ENCODE measurements around the gene EHF. TPM values are rescaled to one million over a fixed set of nuclear protein-coding genes. Genes with fewer than 3 reads are reported as not detected.
A peak's percentile ranks its signal among the peaks of the same experiment; 100 is the strongest.

Gene EHF
- total and polyA plus RNA-seq, 7 donors: 0.04 to 0.20 (median 0.13) TPM; not detected in 1

DNA sequence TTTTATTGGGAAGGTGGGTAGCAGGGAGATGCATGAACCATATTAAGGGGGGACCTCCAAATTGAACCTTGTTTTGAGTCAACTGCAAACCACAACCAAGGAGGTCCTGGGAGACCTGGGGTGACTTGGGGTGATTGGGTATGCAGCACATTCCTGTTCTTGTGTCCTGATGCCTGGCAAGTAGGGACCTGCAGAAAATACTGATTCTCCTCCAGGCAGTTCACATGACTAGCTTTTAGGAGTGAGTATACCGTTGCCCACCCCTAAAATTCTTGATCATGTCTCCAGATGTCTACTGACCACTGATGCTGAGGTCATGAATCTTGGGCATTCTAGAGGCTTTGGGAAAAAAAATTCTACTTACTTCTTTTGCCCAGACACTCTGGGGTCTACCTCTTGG lies 6.3 kb downstream of the EHF start:
- Histone ChIP-seq H3K4me3 (no peak overlapping the region), H3K4me1 (peaks cover 5% of the 10 kb centered on the region), H3K36me3 (ENCODE audit: insufficient read depth in 1 of 2, low read depth in 1 of 2) (no peaks in the 10 kb centered on the region), H3K27me3 (ENCODE audit: insufficient read depth in 3 of 3, low read length in 2 of 3) (no peaks in the 10 kb centered on the region), H3K27ac (no peak overlapping the region), H3K9me3 (no peaks in the 10 kb centered on the region)
- ATAC-seq (no peak), DNase-seq (no peak)
- TF ChIP-seq, protein P1, sequence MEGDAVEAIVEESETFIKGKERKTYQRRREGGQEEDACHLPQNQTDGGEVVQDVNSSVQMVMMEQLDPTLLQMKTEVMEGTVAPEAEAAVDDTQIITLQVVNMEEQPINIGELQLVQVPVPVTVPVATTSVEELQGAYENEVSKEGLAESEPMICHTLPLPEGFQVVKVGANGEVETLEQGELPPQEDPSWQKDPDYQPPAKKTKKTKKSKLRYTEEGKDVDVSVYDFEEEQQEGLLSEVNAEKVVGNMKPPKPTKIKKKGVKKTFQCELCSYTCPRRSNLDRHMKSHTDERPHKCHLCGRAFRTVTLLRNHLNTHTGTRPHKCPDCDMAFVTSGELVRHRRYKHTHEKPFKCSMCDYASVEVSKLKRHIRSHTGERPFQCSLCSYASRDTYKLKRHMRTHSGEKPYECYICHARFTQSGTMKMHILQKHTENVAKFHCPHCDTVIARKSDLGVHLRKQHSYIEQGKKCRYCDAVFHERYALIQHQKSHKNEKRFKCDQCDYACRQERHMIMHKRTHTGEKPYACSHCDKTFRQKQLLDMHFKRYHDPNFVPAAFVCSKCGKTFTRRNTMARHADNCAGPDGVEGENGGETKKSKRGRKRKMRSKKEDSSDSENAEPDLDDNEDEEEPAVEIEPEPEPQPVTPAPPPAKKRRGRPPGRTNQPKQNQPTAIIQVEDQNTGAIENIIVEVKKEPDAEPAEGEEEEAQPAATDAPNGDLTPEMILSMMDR (IDR thresholded peaks at IDR 0.05): no peak
- intact Hi-C loops (cut with DNase I): no loop called here
- WGBS, 3 donors: 86 to 96% (median 87%) methylated on average over 1 of the region's 1 CpG

DNA sequence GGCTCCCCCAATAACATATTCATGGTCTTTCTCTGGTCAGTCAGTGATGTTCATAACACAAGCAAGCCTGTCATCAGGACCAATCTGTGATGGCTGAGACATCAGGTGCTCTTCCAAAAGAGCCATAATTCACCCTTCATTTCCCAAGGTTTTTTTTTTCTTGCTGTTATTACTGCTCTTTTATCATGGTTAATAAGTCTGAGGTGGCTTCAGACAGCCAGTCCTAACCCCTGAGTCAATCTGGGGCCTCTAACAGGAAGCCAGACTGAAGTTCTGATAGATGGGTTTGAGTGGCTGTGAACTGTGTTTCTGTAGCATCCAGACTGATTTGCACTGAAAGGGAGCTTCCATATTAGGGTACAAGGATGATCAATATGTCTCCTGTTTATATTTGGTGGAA lies 8.8 kb downstream of the EHF start:
- TF ChIP-seq, protein P1 (IDR thresholded peaks at IDR 0.05): no peak
- no peaks in the 10 kb centered on the region for H3K36me3 ChIP-seq (ENCODE audit: insufficient read depth in 1 of 2, low read depth in 1 of 2)
- peaks cover 13% of the 10 kb centered on the region for H3K4me1 ChIP-seq
- H3K4me3 ChIP-seq: no peak overlapping the region
- no peak overlapping the region for H3K27ac ChIP-seq
- DNase-seq (no peak), ATAC-seq (no peak)
- intact Hi-C loops (cut with DNase I): no loop called here
- no peaks in the 10 kb centered on the region for H3K9me3 ChIP-seq
- H3K27me3 ChIP-seq (ENCODE audit: insufficient read depth in 3 of 3, low read length in 2 of 3): no peaks in the 10 kb centered on the region

DNA sequence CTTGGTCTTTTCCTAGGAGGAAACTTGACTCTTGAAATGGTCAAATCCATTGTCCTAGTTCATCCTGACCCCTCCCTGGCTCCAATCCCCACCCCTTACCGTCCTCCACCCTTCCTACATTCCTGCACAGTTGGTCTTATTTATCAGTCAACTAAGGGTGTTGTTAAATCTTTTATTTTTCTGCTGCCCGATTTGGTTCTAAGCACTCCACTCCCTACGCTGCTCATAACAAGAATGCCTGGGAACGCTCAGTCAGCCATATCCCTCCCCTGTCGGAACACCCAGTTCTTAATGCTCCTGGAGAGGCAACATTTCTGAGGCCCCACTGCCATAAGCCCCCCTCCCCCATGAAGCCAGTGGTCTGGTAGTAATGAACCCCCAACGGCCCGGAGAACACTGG lies 9.7 kb downstream of the EHF start:
- DNase-seq (no peak), ATAC-seq (no peak)
- Histone ChIP-seq H3K9me3 (no peaks in the 10 kb centered on the region), H3K27me3 (ENCODE audit: insufficient read depth in 3 of 3, low read length in 2 of 3) (no peaks in the 10 kb centered on the region), H3K4me1 (peaks cover 13% of the 10 kb centered on the region), H3K4me3 (no peak overlapping the region), H3K36me3 (ENCODE audit: insufficient read depth in 1 of 2, low read depth in 1 of 2) (no peaks in the 10 kb centered on the region), H3K27ac (no peak overlapping the region)
- WGBS, 3 donors: 82 to 87% (median 85%) methylated on average over 7 of the region's 7 CpGs
- TF ChIP-seq, protein P1 (IDR thresholded peaks at IDR 0.05): no peak
- intact Hi-C loops (cut with DNase I): no loop called here

DNA sequence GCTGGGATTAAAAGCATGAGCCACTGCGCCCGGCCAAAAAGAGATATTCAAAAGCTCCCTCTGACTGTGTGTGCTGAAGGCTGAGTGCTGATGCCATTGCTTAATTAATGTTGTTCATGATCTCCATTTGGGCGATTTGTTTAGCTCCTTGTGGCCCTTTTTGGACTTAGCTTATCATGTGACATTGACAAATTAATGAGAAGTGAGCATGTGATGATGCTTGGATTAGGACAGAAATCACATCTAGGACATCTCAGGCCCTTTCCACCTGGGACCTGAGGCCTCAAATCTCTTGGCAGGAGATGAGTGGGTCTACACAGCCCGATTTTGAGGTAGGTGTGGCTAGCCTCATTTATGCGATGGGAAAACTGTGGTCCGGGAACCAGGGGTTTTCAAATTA lies 10.4 kb downstream of the EHF start:
- H3K36me3 ChIP-seq (ENCODE audit: insufficient read depth in 1 of 2, low read depth in 1 of 2): no peaks in the 10 kb centered on the region
- DNase-seq: no peak
- 88 to 93% (median 89%) methylated on average over 6 of the region's 6 CpGs for WGBS, 3 donors
- H3K27me3 ChIP-seq (ENCODE audit: insufficient read depth in 3 of 3, low read length in 2 of 3): no peaks in the 10 kb centered on the region
- ATAC-seq: no peak
- TF ChIP-seq, protein P1 (IDR thresholded peaks at IDR 0.05): no peak
- H3K27ac ChIP-seq: peak overlapping the region; percentile 33
- H3K9me3 ChIP-seq: no peaks in the 10 kb centered on the region
- H3K4me3 ChIP-seq: no peak overlapping the region
- H3K4me1 ChIP-seq: peaks cover 13% of the 10 kb centered on the region
- intact Hi-C loops (cut with DNase I): no loop called here

DNA sequence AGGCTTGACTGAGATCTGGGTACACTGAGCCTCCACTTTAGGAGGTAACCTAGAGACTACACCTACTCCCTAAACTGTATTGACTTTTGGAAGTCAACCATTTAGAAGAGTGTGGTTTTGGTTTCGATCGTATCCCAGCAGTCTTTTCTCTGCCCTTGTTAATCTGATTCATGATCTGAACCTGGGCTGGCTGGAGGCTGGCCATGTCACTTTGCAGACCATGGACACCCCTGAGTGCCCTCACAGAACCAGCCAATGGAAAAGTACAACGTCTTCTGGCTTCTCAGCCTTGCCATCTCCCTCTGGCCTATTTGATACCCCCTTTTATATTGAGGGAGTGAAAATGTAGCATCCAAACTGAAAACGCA lies 10.8 kb downstream of the EHF start:
- 30 to 38% (median 37%) methylated on average over 4 of the region's 4 CpGs for WGBS, 3 donors
- DNase-seq (no peak), ATAC-seq (peak in 2 of 4 donors; percentile 28 to 57)
- Histone ChIP-seq H3K27me3 (ENCODE audit: insufficient read depth in 3 of 3, low read length in 2 of 3) (no peaks in the 10 kb centered on the region), H3K4me1 (peaks cover 13% of the 10 kb centered on the region), H3K4me3 (no peak overlapping the region), H3K27ac (peak overlapping the region; percentile 33), H3K9me3 (no peaks in the 10 kb centered on the region), H3K36me3 (ENCODE audit: insufficient read depth in 1 of 2, low read depth in 1 of 2) (no peaks in the 10 kb centered on the region)
- intact Hi-C loops (cut with DNase I): no loop called here
- TF ChIP-seq, protein P1 (IDR thresholded peaks at IDR 0.05): no peak
